MM.1S (cell line): Measurements from ENCODE around the gene HAUS5.
A peak's percentile ranks its signal among the peaks of the same experiment; 100 is the strongest.
"Not testable (repeated sequence)": the region's sequence is repeated elsewhere in the genome, so short reads cannot be mapped to it uniquely, and the experiment has no call there.

Experiments used
- DNase-seq: peaks from one replicate; pipeline ENCODE4 v3.0.0-alpha.2; 2015
- H2AFZ ChIP-seq: fragments of 300-600 bp; sonication (generic); 2 replicates; pipeline ENCODE4 v1.6.0; 2016; ENCODE audit warnings: antibody characterized with exemption, low read length
- H3F3A ChIP-seq: fragments of 300-600 bp; sonication (generic); 2 replicates; pipeline ENCODE4 v1.6.1; 2016; ENCODE audit warnings: mild to moderate bottlenecking, antibody characterized with exemption, low read length, moderate library complexity, mixed read lengths; ENCODE audit not compliant: insufficient read depth
- H3K27ac ChIP-seq: fragments of 300-600 bp; sonication (generic); 2 replicates; pipeline ENCODE4 v1.5.1; 2016; ENCODE audit warnings: mild to moderate bottlenecking, low read length
- H3K27me3 ChIP-seq: fragments of 300-600 bp; sonication (generic); replicated peaks from 2 replicates; pipeline ENCODE4 v1.6.0; 2016; ENCODE audit warnings: low read length; ENCODE audit not compliant: insufficient read depth
- H3K36me3 ChIP-seq: fragments of 300-600 bp; sonication (generic); replicated peaks from 2 replicates; pipeline ENCODE4 v1.6.1; 2016; ENCODE audit warnings: mild to moderate bottlenecking, low read length, mixed read lengths; ENCODE audit not compliant: insufficient read depth
- H3K4me1 ChIP-seq: fragments of 300-600 bp; sonication (generic); 2 replicates; pipeline ENCODE4 v1.6.1; 2016; ENCODE audit warnings: low read length, mixed read lengths
- H3K4me2 ChIP-seq: fragments of 300-600 bp; sonication (generic); 2 replicates; pipeline ENCODE4 v1.6.0; 2016; ENCODE audit warnings: low read depth, low read length
- H3K4me3 ChIP-seq: fragments of 300-600 bp; sonication (generic); 2 replicates; pipeline ENCODE4 v1.5.1; 2016; ENCODE audit warnings: low read length, mixed read lengths
- H3K79me2 ChIP-seq: fragments of 300-600 bp; sonication (generic); 2 replicates; pipeline ENCODE4 v1.6.1; 2016; ENCODE audit warnings: mixed run types, low read length, mixed read lengths
- H3K9ac ChIP-seq: fragments of 300-600 bp; sonication (generic); 2 replicates; pipeline ENCODE4 v1.6.1; 2016; ENCODE audit warnings: low read length, mixed read lengths
- H3K9me2 ChIP-seq: fragments of 300-600 bp; sonication (generic); replicated peaks from 2 replicates; pipeline ENCODE4 v1.6.1; 2016; ENCODE audit warnings: mild to moderate bottlenecking, low read length, mixed read lengths; ENCODE audit not compliant: insufficient read depth
- H3K9me3 ChIP-seq: fragments of 300-600 bp; sonication (generic); replicated peaks from 2 replicates; pipeline ENCODE4 v1.6.1; 2016; ENCODE audit warnings: mild to moderate bottlenecking, low read length, mixed read lengths; ENCODE audit not compliant: insufficient read depth
- H4K20me1 ChIP-seq: fragments of 300-600 bp; sonication (generic); 2 replicates; pipeline ENCODE4 v1.6.1; 2016; ENCODE audit warnings: mild to moderate bottlenecking, low read length, moderate library complexity, mixed read lengths; ENCODE audit not compliant: insufficient read depth
- CTCF ChIP-seq: fragments of 300-600 bp; sonication (generic); IDR thresholded peaks from 2 replicates; pipeline ENCODE4 v1.5.1; 2016; ENCODE audit warnings: antibody characterized with exemption, low read length, mixed read lengths
- EZH2 ChIP-seq: fragments of 300-600 bp; sonication (generic); optimal IDR thresholded peaks from 2 replicates; pipeline ENCODE3; 2017; ENCODE audit warnings: low read depth, mild to moderate bottlenecking, antibody characterized with exemption, low read length, mixed read lengths
- EZH2phosphoT487 ChIP-seq: fragments of 300-600 bp; sonication (generic); IDR thresholded peaks from 2 replicates; pipeline ENCODE4 v1.6.1; 2018; ENCODE audit warnings: antibody characterized with exemption, low read length

Gene HAUS5

GRCh38 chr19:35592226-35592625, 20.3 kb upstream of the HAUS5 start:
- Histone ChIP-seq H3K4me2 (no peak overlapping the region), H3K9ac (no peak overlapping the region), H3K79me2 (no peaks in the 10 kb centered on the region), H3K27ac (no peak overlapping the region), H3K36me3 (no peaks in the 10 kb centered on the region), H3K27me3 (peaks cover 38% of the 10 kb centered on the region), H4K20me1 (no peaks in the 10 kb centered on the region), H3F3A (peaks cover 4% of the 10 kb centered on the region; the same call in 1 of the 2 replicates), H3K4me3 (no peak overlapping the region), H3K9me2 (no peaks in the 10 kb centered on the region), H2AFZ (no peak overlapping the region), H3K4me1 (no peaks in the 10 kb centered on the region), H3K9me3 (no peaks in the 10 kb centered on the region)
- TF ChIP-seq EZH2phosphoT487: no peak
- no peak for TF ChIP-seq EZH2
- peak; percentile 46 for TF ChIP-seq CTCF
- no peak for DNase-seq

GRCh38 chr19:35595026-35595425, 17.5 kb upstream of the HAUS5 start:
- H3K4me2 ChIP-seq, H3F3A ChIP-seq, DNase-seq, H3K36me3 ChIP-seq, H3K4me1 ChIP-seq, H4K20me1 ChIP-seq, H3K9me2 ChIP-seq, H3K9ac ChIP-seq, H3K9me3 ChIP-seq, H3K79me2 ChIP-seq, H3K27ac ChIP-seq, H3K4me3 ChIP-seq, H2AFZ ChIP-seq: not testable (repeated sequence)
- H3K27me3 ChIP-seq: peaks cover 25% of the 10 kb centered on the region

- H3K4me1 ChIP-seq: no peaks in the 10 kb centered on the region
- H3K27me3 ChIP-seq: peaks cover 16% of the 10 kb centered on the region
- H3F3A ChIP-seq: peaks cover 4% of the 10 kb centered on the region; the same call in 1 of the 2 replicates
- no peaks in the 10 kb centered on the region for H4K20me1 ChIP-seq
- H3K79me2 ChIP-seq: no peaks in the 10 kb centered on the region
- no peaks in the 10 kb centered on the region for H3K9me3 ChIP-seq
- TF ChIP-seq EZH2phosphoT487 (no peak), CTCF (no peak), EZH2 (no peak)
- no peaks in the 10 kb centered on the region for H3K9me2 ChIP-seq
- no peak overlapping the region for H3K9ac ChIP-seq
- H3K4me2 ChIP-seq: peak overlapping the region; percentile 44; the same call in 1 of the 2 replicates
- peak overlapping the region; percentile 70; the same call in 1 of the 2 replicates for H3K27ac ChIP-seq
- H3K4me3 ChIP-seq: no peak overlapping the region
- no peak for DNase-seq
- no peaks in the 10 kb centered on the region for H3K36me3 ChIP-seq
- H2AFZ ChIP-seq: peak overlapping the region; percentile 56
Measured at GRCh38 chr19:35595928-35596327, 16.6 kb upstream of the HAUS5 start.

GRCh38 chr19:35596366-35596999, 16.1 kb upstream of the HAUS5 start:
- no peaks in the 10 kb centered on the region for H3K79me2 ChIP-seq
- H3K9me2 ChIP-seq: no peaks in the 10 kb centered on the region
- H2AFZ ChIP-seq: peak overlapping the region; percentile 56
- no peaks in the 10 kb centered on the region for H3K4me1 ChIP-seq
- peaks cover 4% of the 10 kb centered on the region; the same call in 1 of the 2 replicates for H3F3A ChIP-seq
- H3K36me3 ChIP-seq: no peaks in the 10 kb centered on the region
- H3K27me3 ChIP-seq: peaks cover 20% of the 10 kb centered on the region
- peak overlapping the region; percentile 33; the same call in 1 of the 2 replicates for H3K4me3 ChIP-seq
- TF ChIP-seq CTCF (no peak), EZH2phosphoT487 (no peak)
- H4K20me1 ChIP-seq: no peaks in the 10 kb centered on the region
- no peak overlapping the region for H3K9ac ChIP-seq
- H3K4me2 ChIP-seq: peak overlapping the region; percentile 44; the same call in 1 of the 2 replicates
- H3K27ac ChIP-seq: peak overlapping the region; percentile 70
- H3K9me3 ChIP-seq: no peaks in the 10 kb centered on the region
- DNase-seq: peak; percentile 89
